Measurements from ENCODE around the gene EXOC7. TPM values are rescaled to one million over a fixed set of nuclear protein-coding genes. Genes with fewer than 3 reads are reported as not detected.

The EXOC7 gene
- total and polyA plus RNA-seq, 10 donors: 26.2 to 128 (median 90.8) TPM

GRCh38 chr17:76053246-76054111 is 50.1 kb downstream of the EXOC7 start:
- no peak overlapping the region for H3K4me3 ChIP-seq
- H3K27me3 ChIP-seq (replicated peaks in 1 of 7): no peaks in the 10 kb centered on the region
- peaks cover 4 to 100% (median 94%) of the 10 kb centered on the region in 6 donors for H3K36me3 ChIP-seq
- TF ChIP-seq POLR2A (IDR thresholded peaks at IDR 0.05) (no peak), CTCF (IDR thresholded peaks at IDR 0.05 in 8 of 11, conservative IDR thresholded peaks at IDR 0.05 in 3 of 11) (no peak), POLR2AphosphoS5 (IDR thresholded peaks at IDR 0.05) (no peak)
- no peak for DNase-seq
- 71 to 82% (median 79%) methylated on average over 17 of the region's 17 CpGs for WGBS, 5 donors
- peaks cover 0 to 8% (median 3%) of the 10 kb centered on the region in 6 donors for H3K4me1 ChIP-seq
- H3K27ac ChIP-seq: peak overlapping the region in 1 of 8 donors; percentile 11
- intact Hi-C loops (cut with DNase I; ENCODE audit: low total_unique reads): no loop called here
- no peaks in the 10 kb centered on the region for H3K9me3 ChIP-seq

- no peak for TF ChIP-seq POLR2A (IDR thresholded peaks at IDR 0.05)
- no peak for TF ChIP-seq CTCF (IDR thresholded peaks at IDR 0.05 in 8 of 11, conservative IDR thresholded peaks at IDR 0.05 in 3 of 11)
- TF ChIP-seq POLR2AphosphoS5 (IDR thresholded peaks at IDR 0.05): no peak
- Histone ChIP-seq H3K36me3 (peaks cover 4 to 100% (median 94%) of the 10 kb centered on the region in 6 donors), H3K27me3 (replicated peaks in 1 of 7) (no peaks in the 10 kb centered on the region), H3K4me1 (peaks cover 0 to 8% (median 3%) of the 10 kb centered on the region in 6 donors), H3K4me3 (no peak overlapping the region), H3K27ac (no peak overlapping the region), H3K9me3 (no peaks in the 10 kb centered on the region)
- WGBS, 5 donors: 88 to 97% (median 93%) methylated on average over 6 of the region's 6 CpGs
- intact Hi-C loops (cut with DNase I; ENCODE audit: low total_unique reads): no loop called here
- DNase-seq: no peak
Measured at GRCh38 chr17:76051561-76051960, 52.0 kb downstream of the EXOC7 start.

GRCh38 chr17:76050538-76051467 is 52.8 kb downstream of the EXOC7 start:
- H3K36me3 ChIP-seq: peaks cover 6 to 100% (median 94%) of the 10 kb centered on the region in 6 donors
- DNase-seq: no peak
- H3K27ac ChIP-seq: no peak overlapping the region
- no peaks in the 10 kb centered on the region for H3K27me3 ChIP-seq (replicated peaks in 1 of 7)
- H3K9me3 ChIP-seq: no peaks in the 10 kb centered on the region
- H3K4me3 ChIP-seq: no peak overlapping the region
- WGBS, 5 donors: 95 to 99% (median 96%) methylated on average over 11 of the region's 11 CpGs
- TF ChIP-seq POLR2AphosphoS5 (IDR thresholded peaks at IDR 0.05) (no peak), CTCF (IDR thresholded peaks at IDR 0.05 in 8 of 11, conservative IDR thresholded peaks at IDR 0.05 in 3 of 11) (no peak), POLR2A (IDR thresholded peaks at IDR 0.05) (no peak)
- intact Hi-C loops (cut with DNase I; ENCODE audit: low total_unique reads): no loop called here
- H3K4me1 ChIP-seq: peaks cover 0 to 8% (median 3%) of the 10 kb centered on the region in 6 donors
